Muscle of leg (tissue), 11 donors: Measurements from ENCODE around the gene AP2S1. TPM values are rescaled to one million over a fixed set of nuclear protein-coding genes. Genes with fewer than 3 reads are reported as not detected.
"Not testable (repeated sequence)": the region's sequence is repeated elsewhere in the genome, so short reads cannot be mapped to it uniquely, and the experiment has no call there.

Experiments
- DNase-seq: peaks from one replicate; pipeline ENCODE4 v3.0.0; 2013
- H3K27ac ChIP-seq: one replicate; pipeline ENCODE4 v1.5.1; 2013; ENCODE audit warnings: mild to moderate bottlenecking, low read length, control low read depth
- H3K27me3 ChIP-seq: one replicate; pipeline ENCODE4 v1.6.1; 2013; ENCODE audit warnings: low read length; ENCODE audit not compliant: control insufficient read depth, insufficient read depth
- H3K36me3 ChIP-seq: one replicate; pipeline ENCODE4 v1.6.1; 2013; ENCODE audit warnings: low read length; ENCODE audit not compliant: control insufficient read depth, insufficient read depth
- H3K4me1 ChIP-seq: one replicate; pipeline ENCODE4 v1.6.1; 2013; ENCODE audit warnings: low read length; ENCODE audit not compliant: control insufficient read depth, insufficient read depth
- H3K4me3 ChIP-seq: one replicate; pipeline ENCODE4 v1.5.1; 2013; ENCODE audit warnings: low read length, control low read depth
- H3K9me3 ChIP-seq: replicated peaks from 2 replicates; pipeline ENCODE4 v1.6.1; 2013; ENCODE audit warnings: low read depth, low read length; ENCODE audit not compliant: control insufficient read depth
- WGBS: methylation state at CpG from one replicate; pipeline ENCODE4 v1.1.5; 2013; ENCODE audit warnings: missing lambda C conversion rate; ENCODE audit not compliant: insufficient coverage; 5-methylcytosine and 5-hydroxymethylcytosine counted together
- polyA plus RNA-seq, 8 donors: library from polyadenylated mRNA; unstranded; fragments of 120-200 nt; gene quantifications; one replicate each; pipeline versions ENCODE4 v1.2.1 to v1.2.3, GENCODE V29; 2013; ENCODE audit warnings: inconsistent platforms in 1 of 8, low replicate concordance in 1 of 8; ENCODE audit not compliant: insufficient read length in 8 of 8, insufficient read depth in 1 of 8
- total RNA-seq: library from RNA; stranded (reverse); fragments of 120-200 nt; gene quantifications from one replicate; pipeline ENCODE4 v1.2.4, GENCODE V29; 2013

Gene AP2S1
- total and polyA plus RNA-seq, 9 donors: 52.8 to 72.3 (median 67.3) TPM

DNA sequence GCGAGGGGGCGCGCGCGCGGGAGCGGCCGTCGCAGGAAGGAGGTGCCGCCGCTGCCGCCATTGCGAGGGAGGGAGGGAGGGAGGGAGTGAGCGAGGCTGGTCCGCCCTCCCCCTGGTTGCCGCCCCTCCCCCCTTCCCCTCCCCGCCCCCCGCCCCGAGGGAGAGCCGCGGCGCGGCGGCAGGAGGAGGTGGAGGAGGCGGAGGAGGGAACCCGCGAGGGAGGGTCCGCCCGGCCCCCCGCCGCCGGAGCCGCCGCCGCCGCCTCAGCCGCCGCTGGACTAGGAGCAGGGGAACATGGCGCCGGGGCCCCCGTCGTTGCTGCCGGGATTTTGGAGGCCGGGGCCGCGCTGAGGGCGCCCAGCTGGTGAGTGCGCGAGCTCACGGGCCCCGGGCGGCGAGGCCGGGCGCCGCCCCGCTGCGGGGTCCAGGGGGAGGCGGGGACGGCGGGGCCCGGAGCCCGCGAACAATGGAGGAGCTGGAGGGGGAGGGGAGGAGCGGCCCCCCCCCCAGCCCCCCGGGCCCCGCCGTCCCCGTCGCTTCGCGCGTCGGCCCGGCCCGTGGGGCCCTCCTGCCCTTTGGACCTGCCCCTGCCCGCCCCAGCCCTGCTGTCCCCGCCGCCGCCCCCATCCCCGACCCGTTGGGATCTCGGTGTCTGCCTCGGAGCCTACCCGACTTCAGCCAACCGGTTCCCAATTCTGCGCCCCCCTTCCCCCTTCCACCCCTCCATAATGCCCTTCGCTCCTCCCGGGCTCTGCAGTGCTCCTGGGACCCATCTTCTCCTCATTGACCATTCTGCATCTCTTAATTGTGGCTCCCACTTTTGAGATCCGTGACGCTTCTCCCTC lies 10.4 kb upstream of the AP2S1 start, which contains the start of gene ARHGAP35:
Gene ARHGAP35, plus strand, starts transcription at position 152 of the 845 bp plus-strand sequence. CDS start 57,679 bp downstream, outside the sequence.
- Histone ChIP-seq H3K27ac (peak within 1 kb of the TSS; percentile 98), H3K9me3 (no peaks in the 10 kb centered on the region), H3K4me1 (peaks cover 38% of the 10 kb centered on the region), H3K4me3 (peak within 1 kb of the TSS; percentile 75), H3K27me3 (no peaks in the 10 kb centered on the region), H3K36me3 (peaks cover 3% of the 10 kb centered on the region)
- peak; percentile 97 for DNase-seq
- under 1% methylated on average over 57 of the region's 91 CpGs for WGBS

GRCh38 chr19:46860125-46860845 lies 9.6 kb upstream of the AP2S1 start:
- Histone ChIP-seq H3K4me3 (peak overlapping the region; percentile 75), H3K9me3 (no peaks in the 10 kb centered on the region), H3K4me1 (peaks cover 43% of the 10 kb centered on the region), H3K27me3 (no peaks in the 10 kb centered on the region), H3K27ac (peak overlapping the region; percentile 98), H3K36me3 (no peaks in the 10 kb centered on the region)
- DNase-seq: peak; percentile 99
- WGBS: under 1% methylated on average over 77 of the region's 89 CpGs

DNA sequence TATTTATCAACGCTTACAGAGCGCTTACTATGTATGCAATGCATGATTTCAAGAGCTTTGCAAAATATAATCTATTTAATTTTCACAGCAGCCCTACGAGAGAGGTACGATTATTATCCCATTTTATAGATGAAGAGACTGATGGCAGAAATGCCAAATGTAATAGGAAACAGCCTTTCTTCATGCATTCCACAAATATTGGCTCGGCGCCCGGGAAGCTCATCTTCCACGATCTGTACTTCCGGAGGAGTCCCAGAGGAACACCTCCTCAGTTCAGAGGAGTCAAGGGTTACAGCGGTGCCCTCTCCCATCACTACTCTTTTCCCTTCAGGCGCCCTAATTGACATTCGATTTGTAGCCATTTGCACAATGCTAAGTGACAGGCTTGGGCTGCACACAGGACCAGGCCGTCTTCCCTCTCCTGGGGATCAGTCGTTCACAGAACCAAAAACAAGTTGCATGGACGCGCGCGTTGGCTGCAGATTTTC lies 9.0 kb upstream of the AP2S1 start:
- Histone ChIP-seq H3K4me3 (peak overlapping the region; percentile 75), H3K9me3 (no peaks in the 10 kb centered on the region), H3K27ac (peak overlapping the region; percentile 98), H3K36me3 (no peaks in the 10 kb centered on the region), H3K4me1 (peaks cover 41% of the 10 kb centered on the region), H3K27me3 (no peaks in the 10 kb centered on the region)
- 0% methylated on average over 14 of the region's 18 CpGs for WGBS
- DNase-seq: peak; percentile 91

DNA sequence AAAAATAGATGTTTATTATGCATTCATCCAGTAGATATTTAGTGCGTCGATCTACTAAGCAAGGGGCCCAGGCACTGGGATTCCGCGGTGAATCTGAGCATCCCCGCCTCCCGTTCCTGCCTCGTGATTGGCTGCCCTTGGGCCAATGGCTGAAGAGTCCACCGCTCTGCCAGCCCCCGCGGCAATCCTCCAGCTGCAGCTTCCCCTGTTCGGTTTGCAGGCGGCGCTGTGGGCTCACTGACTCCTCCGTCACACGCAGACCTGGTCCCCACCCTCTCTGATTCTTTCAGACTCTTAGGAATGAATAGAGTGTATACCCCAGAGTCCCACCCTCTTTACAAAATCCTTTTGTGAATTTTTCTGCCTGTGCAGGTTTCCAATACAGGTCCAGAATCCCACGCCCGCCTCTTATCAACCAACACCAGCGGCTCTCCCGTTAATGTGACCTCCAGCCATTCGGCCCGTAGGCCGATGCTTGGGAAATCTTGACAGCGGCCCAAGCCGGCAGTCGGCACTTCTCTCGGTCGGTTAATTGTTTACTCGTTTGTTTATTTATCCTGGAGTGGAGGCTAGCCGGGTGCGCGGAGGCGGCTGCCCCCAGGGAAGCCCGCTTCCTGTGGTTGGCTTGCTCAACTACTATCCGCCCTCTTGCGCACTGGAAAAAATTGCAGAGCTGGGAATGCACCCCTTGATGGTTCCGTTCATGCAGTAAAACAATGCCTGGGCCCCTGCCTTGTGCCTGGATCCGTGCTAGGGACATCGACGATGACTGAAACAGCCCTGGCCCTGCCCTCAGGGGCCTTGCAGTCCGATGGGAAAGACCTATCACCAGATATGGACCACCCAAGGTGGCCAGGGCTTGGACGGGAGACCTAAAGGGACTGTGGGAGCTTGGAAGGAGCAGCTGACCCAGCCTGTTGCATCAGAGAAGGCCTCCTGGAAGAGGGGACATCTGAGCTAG lies 5.7 kb upstream of the AP2S1 start:
- 4% methylated on average over 29 of the region's 41 CpGs for WGBS
- Histone ChIP-seq H3K9me3 (no peaks in the 10 kb centered on the region), H3K4me1 (peaks cover 18% of the 10 kb centered on the region), H3K27me3 (no peaks in the 10 kb centered on the region), H3K36me3 (no peaks in the 10 kb centered on the region), H3K27ac (peak overlapping the region; percentile 88), H3K4me3 (peak overlapping the region; percentile 38)
- DNase-seq: peak; percentile 99

- H3K27me3 ChIP-seq, H3K36me3 ChIP-seq, H3K27ac ChIP-seq, H3K9me3 ChIP-seq, DNase-seq, H3K4me3 ChIP-seq: not testable (repeated sequence)
- WGBS: 67% methylated on average over 1 of the region's 13 CpGs
- H3K4me1 ChIP-seq: peaks cover 20% of the 10 kb centered on the region
Measured at GRCh38 chr19:46854698-46855097, 4.1 kb upstream of the AP2S1 start.

DNA sequence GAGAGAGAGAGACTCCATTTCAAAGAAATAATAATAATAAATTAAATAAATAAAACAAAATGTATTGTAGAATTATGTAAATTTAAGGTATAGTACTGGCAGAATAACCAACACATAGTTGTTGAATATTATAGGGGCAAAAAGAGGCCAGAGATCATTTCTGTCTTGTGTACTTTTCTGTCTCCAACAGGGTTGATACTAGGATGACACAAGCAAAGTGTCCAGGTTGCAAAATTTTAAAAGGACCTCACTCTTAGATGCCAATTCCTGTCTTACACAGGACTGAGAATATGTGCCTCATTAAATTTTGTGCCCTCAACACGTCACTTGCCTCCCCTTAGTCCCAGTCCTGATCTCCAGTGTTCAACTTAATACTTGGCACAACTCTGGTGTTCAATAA lies 2.2 kb upstream of the AP2S1 start:
- peaks cover 24% of the 10 kb centered on the region for H3K4me1 ChIP-seq
- H3K27ac ChIP-seq: no peak overlapping the region
- no peak for DNase-seq
- no peaks in the 10 kb centered on the region for H3K36me3 ChIP-seq
- H3K27me3 ChIP-seq: no peaks in the 10 kb centered on the region
- no CpG with 5 or more reads among the region's 1 CpG for WGBS
- H3K9me3 ChIP-seq: no peaks in the 10 kb centered on the region
- H3K4me3 ChIP-seq: no peak overlapping the region

DNA sequence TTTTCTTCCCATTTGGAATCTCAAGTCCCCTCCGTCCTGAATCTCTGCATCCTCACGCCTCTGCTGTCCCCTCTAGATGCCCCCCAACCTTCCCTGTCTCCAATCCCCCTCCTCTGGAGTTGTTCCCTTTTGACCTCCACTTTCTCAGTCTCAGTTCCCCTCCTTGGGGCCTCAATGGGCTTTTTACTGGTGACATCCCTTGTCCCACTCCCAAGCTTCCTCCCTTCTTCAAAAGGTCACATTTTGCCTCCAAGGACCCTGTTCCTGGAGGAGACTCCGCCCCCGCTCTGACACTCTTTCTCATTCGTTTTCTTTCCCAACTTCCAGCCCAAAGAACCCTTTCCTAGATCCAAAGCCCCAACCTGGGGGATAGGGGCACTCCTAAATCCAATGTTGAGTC lies 1.0 kb downstream of the AP2S1 start:
- DNase-seq: no peak
- H3K4me1 ChIP-seq: peaks cover 11% of the 10 kb centered on the region
- no peaks in the 10 kb centered on the region for H3K9me3 ChIP-seq
- peak overlapping the region; percentile 97 for H3K27ac ChIP-seq
- no peaks in the 10 kb centered on the region for H3K27me3 ChIP-seq
- 21% methylated on average over 5 of the region's 5 CpGs for WGBS
- peak overlapping the region; percentile 97 for H3K4me3 ChIP-seq
- H3K36me3 ChIP-seq: peaks cover 8% of the 10 kb centered on the region

DNA sequence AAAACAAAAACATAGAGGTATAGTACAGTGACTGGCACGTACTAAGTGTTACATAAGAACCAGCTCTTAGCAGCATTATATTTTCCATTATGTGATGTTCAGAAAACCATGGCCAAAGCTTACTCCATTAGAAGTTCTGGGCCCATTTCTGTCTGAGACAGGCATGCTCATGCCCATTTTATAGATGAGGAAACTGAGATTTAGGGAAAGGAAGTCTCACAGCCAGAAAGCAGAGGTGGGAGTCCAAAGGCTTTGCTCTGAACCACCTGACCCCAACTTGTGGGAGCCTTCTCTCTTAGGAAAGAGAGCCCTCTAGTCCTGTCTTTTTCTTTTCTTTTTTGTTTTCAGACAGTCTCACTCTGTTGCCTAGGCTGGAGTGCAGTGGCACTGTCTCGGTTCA lies 2.3 kb downstream of the AP2S1 start:
- Histone ChIP-seq H3K4me3 (no peak overlapping the region), H3K9me3 (no peaks in the 10 kb centered on the region), H3K4me1 (peaks cover 11% of the 10 kb centered on the region), H3K27ac (no peak overlapping the region), H3K36me3 (peaks cover 20% of the 10 kb centered on the region), H3K27me3 (no peaks in the 10 kb centered on the region)
- DNase-seq: no peak
- 100% methylated on average over 1 of the region's 2 CpGs for WGBS

DNA sequence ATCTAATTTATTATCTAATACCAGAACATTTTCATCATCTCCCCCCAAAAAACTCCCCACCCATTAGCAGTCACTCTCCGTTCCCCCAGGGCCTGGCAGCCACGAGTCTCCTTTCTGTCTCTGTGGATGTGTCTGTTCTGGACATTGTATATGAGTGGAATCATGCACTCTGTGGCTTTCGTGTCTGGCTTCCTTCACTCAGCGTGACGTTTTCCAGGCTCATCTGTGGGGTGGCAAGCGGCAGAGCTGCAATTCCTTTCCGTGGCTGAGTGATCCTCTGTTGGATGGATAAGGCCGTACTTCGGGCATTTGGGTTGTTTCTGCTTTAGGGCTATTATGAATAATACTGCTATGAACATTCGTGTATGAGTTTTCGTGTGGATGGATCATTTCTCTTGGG lies 3.1 kb downstream of the AP2S1 start:
- no peaks in the 10 kb centered on the region for H3K9me3 ChIP-seq
- 82% methylated on average over 9 of the region's 11 CpGs for WGBS
- no peaks in the 10 kb centered on the region for H3K27me3 ChIP-seq
- no peak for DNase-seq
- H3K4me3 ChIP-seq: no peak overlapping the region
- H3K27ac ChIP-seq: no peak overlapping the region
- peaks cover 28% of the 10 kb centered on the region for H3K36me3 ChIP-seq
- H3K4me1 ChIP-seq: peaks cover 11% of the 10 kb centered on the region
